ENCODE results near the gene TEX29.

Gene TEX29

DNA sequence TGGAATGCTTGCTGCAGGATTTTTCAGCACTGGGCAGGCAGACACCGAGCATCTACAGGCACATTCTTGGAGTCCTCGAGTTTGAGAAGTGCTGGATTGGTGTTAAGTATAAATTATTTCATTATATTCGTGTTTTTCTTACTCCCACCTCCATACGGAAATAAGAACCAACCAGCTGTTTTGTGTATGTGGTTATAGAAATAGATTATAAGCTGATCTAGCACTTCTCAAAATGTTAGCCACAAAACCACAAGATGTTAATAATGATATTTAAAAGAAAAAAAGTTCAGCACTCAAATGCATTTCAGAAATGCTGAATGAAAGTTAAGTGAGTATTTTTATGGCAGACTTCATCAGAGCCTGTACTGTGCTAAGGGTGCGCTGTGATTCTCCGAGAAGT is 24.0 kb upstream of the TEX29 start:
- TF ChIP-seq, protein P1, sequence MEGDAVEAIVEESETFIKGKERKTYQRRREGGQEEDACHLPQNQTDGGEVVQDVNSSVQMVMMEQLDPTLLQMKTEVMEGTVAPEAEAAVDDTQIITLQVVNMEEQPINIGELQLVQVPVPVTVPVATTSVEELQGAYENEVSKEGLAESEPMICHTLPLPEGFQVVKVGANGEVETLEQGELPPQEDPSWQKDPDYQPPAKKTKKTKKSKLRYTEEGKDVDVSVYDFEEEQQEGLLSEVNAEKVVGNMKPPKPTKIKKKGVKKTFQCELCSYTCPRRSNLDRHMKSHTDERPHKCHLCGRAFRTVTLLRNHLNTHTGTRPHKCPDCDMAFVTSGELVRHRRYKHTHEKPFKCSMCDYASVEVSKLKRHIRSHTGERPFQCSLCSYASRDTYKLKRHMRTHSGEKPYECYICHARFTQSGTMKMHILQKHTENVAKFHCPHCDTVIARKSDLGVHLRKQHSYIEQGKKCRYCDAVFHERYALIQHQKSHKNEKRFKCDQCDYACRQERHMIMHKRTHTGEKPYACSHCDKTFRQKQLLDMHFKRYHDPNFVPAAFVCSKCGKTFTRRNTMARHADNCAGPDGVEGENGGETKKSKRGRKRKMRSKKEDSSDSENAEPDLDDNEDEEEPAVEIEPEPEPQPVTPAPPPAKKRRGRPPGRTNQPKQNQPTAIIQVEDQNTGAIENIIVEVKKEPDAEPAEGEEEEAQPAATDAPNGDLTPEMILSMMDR (IDR thresholded peaks at IDR 0.05; ENCODE audit: borderline replicate concordance, extremely low read depth, low read length, poor library complexity, severe bottlenecking), result no peak
- no peak for TF ChIP-seq EZH2 (IDR thresholded peaks at IDR 0.05; ENCODE audit: borderline replicate concordance, low read depth, low read length, severe bottlenecking)
- Histone ChIP-seq H3K27me3 (ENCODE audit: insufficient read depth, low read length, poor library complexity) (no peaks in the 10 kb centered on the region), H3K9me3 (ENCODE audit: insufficient read depth, low read length, severe bottlenecking) (no peaks in the 10 kb centered on the region), H3K4me1 (ENCODE audit: insufficient read depth, low read length) (peaks cover 5% of the 10 kb centered on the region; the same call in 1 of the 2 replicates), H3K9ac (ENCODE audit: low read depth, low read length) (no peak overlapping the region), H3K4me2 (ENCODE audit: insufficient read depth, low read length) (no peak overlapping the region), H3K27ac (ENCODE audit: low read length) (no peak overlapping the region), H3K36me3 (ENCODE audit: insufficient read depth, low read length) (peaks cover 96% of the 10 kb centered on the region), H3K4me3 (ENCODE audit: low read depth in 1 of 2, low read length in 2 of 2) (no peak overlapping the region), H2AFZ (ENCODE audit: low read depth, low read length) (no peak overlapping the region), H3K79me2 (ENCODE audit: insufficient read depth, low read length) (peaks cover 2% of the 10 kb centered on the region; the same call in 1 of the 2 replicates), H4K20me1 (ENCODE audit: insufficient read depth, low read length) (peaks cover 43% of the 10 kb centered on the region)
- DNase-seq (no peak), ATAC-seq (ENCODE audit: insufficient read depth, low read depth) (peak; percentile 65)

DNA sequence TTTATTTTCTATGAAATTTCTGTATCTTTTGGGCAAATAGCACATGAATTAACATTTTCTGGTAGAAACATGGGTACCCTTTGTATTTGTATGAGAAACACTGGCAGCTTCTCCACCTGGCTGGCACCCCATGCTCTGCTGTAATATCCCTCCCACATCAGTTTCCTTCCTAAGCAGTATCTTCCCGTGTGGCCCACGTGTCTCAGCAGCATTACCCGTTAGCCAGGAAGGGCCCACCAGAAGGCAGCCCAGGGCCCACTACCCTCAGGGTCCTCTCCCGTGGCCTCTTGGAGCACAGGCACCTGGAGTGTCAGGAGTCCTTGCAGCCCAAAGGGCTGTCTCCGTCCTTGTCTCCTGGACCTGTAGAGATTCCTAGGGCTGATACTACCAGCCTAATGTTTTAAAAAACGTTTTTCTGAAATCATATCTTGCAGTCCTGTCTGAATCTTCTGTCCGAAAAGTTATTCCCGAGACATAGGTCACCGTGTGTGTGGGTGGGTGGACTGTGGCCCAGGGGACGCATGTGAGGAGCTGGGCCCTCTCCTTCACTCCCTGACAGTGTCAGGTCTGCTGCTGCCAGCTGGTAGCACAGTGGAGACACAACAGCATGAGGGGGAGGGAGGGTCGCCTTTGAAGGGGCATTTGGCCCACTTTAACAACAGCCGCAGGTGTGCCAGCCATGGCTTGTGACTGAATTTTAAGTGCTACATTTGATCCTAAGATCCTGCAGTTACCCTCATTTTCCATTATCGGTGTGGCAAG is 22.0 kb upstream of the TEX29 start:
- H3K4me3 ChIP-seq (ENCODE audit: low read depth in 1 of 2, low read length in 2 of 2), result no peak overlapping the region
- peaks cover 35% of the 10 kb centered on the region for H4K20me1 ChIP-seq (ENCODE audit: insufficient read depth, low read length)
- H3K9me3 ChIP-seq (ENCODE audit: insufficient read depth, low read length, severe bottlenecking), result no peaks in the 10 kb centered on the region
- no peak overlapping the region for H3K4me2 ChIP-seq (ENCODE audit: insufficient read depth, low read length)
- ATAC-seq (ENCODE audit: insufficient read depth, low read depth) (no peak), DNase-seq (no peak)
- no peak overlapping the region for H3K27ac ChIP-seq (ENCODE audit: low read length)
- no peak for TF ChIP-seq EZH2 (IDR thresholded peaks at IDR 0.05; ENCODE audit: borderline replicate concordance, low read depth, low read length, severe bottlenecking)
- TF ChIP-seq, protein P1 (IDR thresholded peaks at IDR 0.05; ENCODE audit: borderline replicate concordance, extremely low read depth, low read length, poor library complexity, severe bottlenecking), result no peak
- H3K9ac ChIP-seq (ENCODE audit: low read depth, low read length), result no peak overlapping the region
- no peak overlapping the region for H2AFZ ChIP-seq (ENCODE audit: low read depth, low read length)
- H3K79me2 ChIP-seq (ENCODE audit: insufficient read depth, low read length), result peaks cover 2% of the 10 kb centered on the region; the same call in 1 of the 2 replicates
- peaks cover 96% of the 10 kb centered on the region for H3K36me3 ChIP-seq (ENCODE audit: insufficient read depth, low read length)
- H3K27me3 ChIP-seq (ENCODE audit: insufficient read depth, low read length, poor library complexity), result no peaks in the 10 kb centered on the region
- peaks cover 5% of the 10 kb centered on the region; the same call in 1 of the 2 replicates for H3K4me1 ChIP-seq (ENCODE audit: insufficient read depth, low read length)

DNA sequence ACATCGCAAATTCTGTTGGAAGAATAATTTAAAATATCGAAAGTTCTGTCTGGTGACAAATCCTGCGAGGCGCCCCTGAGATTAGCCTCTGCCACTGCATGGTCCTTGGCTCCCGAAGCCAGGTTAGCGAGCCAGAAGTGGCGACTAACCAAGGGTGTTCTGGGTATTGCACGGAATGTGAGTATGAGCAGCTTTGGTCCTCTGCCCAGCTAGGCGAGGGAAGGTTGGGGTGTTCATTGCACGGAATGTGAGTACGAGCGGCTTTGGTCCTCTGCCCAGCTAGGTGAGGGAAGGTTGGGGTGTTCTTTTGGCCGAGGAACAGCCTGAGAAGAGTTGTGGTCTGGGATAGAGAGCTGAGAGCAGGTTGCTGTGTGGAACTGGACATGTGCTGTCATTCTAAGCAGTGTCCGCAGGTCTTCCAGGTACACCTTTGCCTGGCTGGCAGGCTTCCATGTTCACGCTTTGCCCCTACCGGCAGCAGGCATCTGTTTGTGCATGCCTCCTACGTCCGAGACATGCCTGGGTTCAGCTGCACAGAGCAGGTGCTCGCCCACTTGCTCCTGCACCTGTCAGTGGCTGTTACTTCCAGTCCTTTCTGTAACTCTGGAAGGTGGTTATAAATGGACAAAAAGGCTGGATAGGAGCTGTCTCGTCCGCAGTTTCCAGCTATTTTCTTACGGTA is 18.3 kb upstream of the TEX29 start:
- Histone ChIP-seq H3K9ac (ENCODE audit: low read depth, low read length) (no peak overlapping the region), H2AFZ (ENCODE audit: low read depth, low read length) (no peak overlapping the region), H3K4me1 (ENCODE audit: insufficient read depth, low read length) (no peaks in the 10 kb centered on the region), H4K20me1 (ENCODE audit: insufficient read depth, low read length) (peaks cover 15% of the 10 kb centered on the region), H3K9me3 (ENCODE audit: insufficient read depth, low read length, severe bottlenecking) (peaks cover 3% of the 10 kb centered on the region), H3K4me3 (ENCODE audit: low read depth in 1 of 2, low read length in 2 of 2) (no peak overlapping the region), H3K36me3 (ENCODE audit: insufficient read depth, low read length) (peaks cover 98% of the 10 kb centered on the region), H3K4me2 (ENCODE audit: insufficient read depth, low read length) (no peak overlapping the region), H3K27ac (ENCODE audit: low read length) (no peak overlapping the region), H3K27me3 (ENCODE audit: insufficient read depth, low read length, poor library complexity) (no peaks in the 10 kb centered on the region), H3K79me2 (ENCODE audit: insufficient read depth, low read length) (peaks cover 2% of the 10 kb centered on the region; the same call in 1 of the 2 replicates)
- DNase-seq (no peak), ATAC-seq (ENCODE audit: insufficient read depth, low read depth) (no peak)
- TF ChIP-seq EZH2 (IDR thresholded peaks at IDR 0.05; ENCODE audit: borderline replicate concordance, low read depth, low read length, severe bottlenecking), result no peak
- TF ChIP-seq, protein P1 (IDR thresholded peaks at IDR 0.05; ENCODE audit: borderline replicate concordance, extremely low read depth, low read length, poor library complexity, severe bottlenecking), result no peak
